Muscle layer of colon (tissue), 2 donors: ENCODE measurements around the gene PEX14.

ENCODE experiments used
- H3K27ac ChIP-seq: one replicate; pipeline ENCODE4 v1.7.0; 2013; ENCODE audit warnings: low read depth, mild to moderate bottlenecking, low read length, moderate library complexity
- H3K27me3 ChIP-seq, 2 donors: one replicate each; pipeline ENCODE4 v1.7.0; 2013; ENCODE audit warnings: low read length in 2 of 2, mild to moderate bottlenecking in 2 of 2; ENCODE audit not compliant: insufficient read depth in 2 of 2, control insufficient read depth in 1 of 2
- H3K36me3 ChIP-seq: one replicate; pipeline ENCODE4 v1.7.0; 2013; ENCODE audit warnings: mild to moderate bottlenecking, low read length; ENCODE audit not compliant: insufficient read depth
- H3K4me1 ChIP-seq: one replicate; pipeline ENCODE4 v1.7.0; 2013; ENCODE audit warnings: mild to moderate bottlenecking, low read length; ENCODE audit not compliant: insufficient read depth
- H3K4me3 ChIP-seq, 2 donors: one replicate each; pipeline ENCODE4 v1.7.0; 2013; ENCODE audit warnings: low read length in 2 of 2, low read depth in 1 of 2, mild to moderate bottlenecking in 1 of 2, moderate library complexity in 1 of 2
- H3K9ac ChIP-seq: one replicate; pipeline ENCODE4 v1.7.0; 2013; ENCODE audit warnings: low read length
- H3K9me3 ChIP-seq: one replicate; pipeline ENCODE4 v1.7.0; 2013; ENCODE audit warnings: mild to moderate bottlenecking, low read length
- donor health status: abdominal sarcoma.
- donor health status: Adenocarcinoma of cecum.

Gene PEX14

GRCh38 chr1:10634428-10635084, 159.8 kb downstream of the PEX14 start:
- no peaks in the 10 kb centered on the region for H3K9me3 ChIP-seq
- peaks cover 3% of the 10 kb centered on the region for H3K36me3 ChIP-seq
- peak overlapping the region; percentile 78 for H3K27ac ChIP-seq
- no peak overlapping the region for H3K9ac ChIP-seq
- H3K27me3 ChIP-seq, result no peaks in the 10 kb centered on the region
- peaks cover 39% of the 10 kb centered on the region for H3K4me1 ChIP-seq
- H3K4me3 ChIP-seq, result no peak overlapping the region

GRCh38 chr1:10635085-10635896, 160.5 kb downstream of the PEX14 start:
- Histone ChIP-seq H3K4me1 (peaks cover 38% of the 10 kb centered on the region), H3K4me3 (no peak overlapping the region), H3K27me3 (no peaks in the 10 kb centered on the region), H3K27ac (peak overlapping the region; percentile 78), H3K9me3 (no peaks in the 10 kb centered on the region), H3K36me3 (peaks cover 7% of the 10 kb centered on the region), H3K9ac (no peak overlapping the region)

GRCh38 chr1:10635992-10636391, 161.2 kb downstream of the PEX14 start:
- H3K36me3 ChIP-seq, result peaks cover 7% of the 10 kb centered on the region
- H3K4me1 ChIP-seq, result peaks cover 40% of the 10 kb centered on the region
- no peaks in the 10 kb centered on the region for H3K9me3 ChIP-seq
- H3K27me3 ChIP-seq, result no peaks in the 10 kb centered on the region
- H3K4me3 ChIP-seq, result no peak overlapping the region
- no peak overlapping the region for H3K9ac ChIP-seq
- peak overlapping the region; percentile 78 for H3K27ac ChIP-seq

- no peaks in the 10 kb centered on the region for H3K27me3 ChIP-seq
- H3K36me3 ChIP-seq, result peaks cover 10% of the 10 kb centered on the region
- no peak overlapping the region for H3K9ac ChIP-seq
- H3K9me3 ChIP-seq, result no peaks in the 10 kb centered on the region
- peaks cover 50% of the 10 kb centered on the region for H3K4me1 ChIP-seq
- peak overlapping the region; percentile 57 for H3K27ac ChIP-seq
- no peak overlapping the region for H3K4me3 ChIP-seq
Observed at GRCh38 chr1:10637400-10637799, 162.7 kb downstream of the PEX14 start.

GRCh38 chr1:10637834-10638558, 163.2 kb downstream of the PEX14 start:
- no peaks in the 10 kb centered on the region for H3K9me3 ChIP-seq
- peaks cover 51% of the 10 kb centered on the region for H3K4me1 ChIP-seq
- H3K9ac ChIP-seq, result no peak overlapping the region
- no peak overlapping the region for H3K4me3 ChIP-seq
- H3K36me3 ChIP-seq, result peaks cover 16% of the 10 kb centered on the region
- H3K27me3 ChIP-seq, result no peaks in the 10 kb centered on the region
- H3K27ac ChIP-seq, result peak overlapping the region; percentile 61

GRCh38 chr1:10638559-10639005, 163.8 kb downstream of the PEX14 start:
- Histone ChIP-seq H3K36me3 (peaks cover 22% of the 10 kb centered on the region), H3K27me3 (no peaks in the 10 kb centered on the region), H3K4me3 (no peak overlapping the region), H3K4me1 (peaks cover 51% of the 10 kb centered on the region), H3K9me3 (no peaks in the 10 kb centered on the region), H3K27ac (peak overlapping the region; percentile 61), H3K9ac (no peak overlapping the region)

GRCh38 chr1:10639011-10639774, 164.4 kb downstream of the PEX14 start:
- peaks cover 28% of the 10 kb centered on the region for H3K36me3 ChIP-seq
- no peaks in the 10 kb centered on the region for H3K27me3 ChIP-seq
- H3K4me1 ChIP-seq, result peaks cover 51% of the 10 kb centered on the region
- no peaks in the 10 kb centered on the region for H3K9me3 ChIP-seq
- no peak overlapping the region for H3K4me3 ChIP-seq
- no peak overlapping the region for H3K9ac ChIP-seq
- no peak overlapping the region for H3K27ac ChIP-seq

GRCh38 chr1:10639775-10640578, 165.2 kb downstream of the PEX14 start:
- no peak overlapping the region for H3K4me3 ChIP-seq
- H3K9me3 ChIP-seq, result no peaks in the 10 kb centered on the region
- H3K36me3 ChIP-seq, result peaks cover 35% of the 10 kb centered on the region
- no peaks in the 10 kb centered on the region for H3K27me3 ChIP-seq
- H3K9ac ChIP-seq, result no peak overlapping the region
- H3K27ac ChIP-seq, result peak overlapping the region; percentile 65
- peaks cover 45% of the 10 kb centered on the region for H3K4me1 ChIP-seq

- Histone ChIP-seq H3K27me3 (no peaks in the 10 kb centered on the region), H3K9ac (no peak overlapping the region), H3K36me3 (peaks cover 43% of the 10 kb centered on the region), H3K27ac (peak overlapping the region; percentile 65), H3K4me3 (no peak overlapping the region), H3K4me1 (peaks cover 36% of the 10 kb centered on the region), H3K9me3 (no peaks in the 10 kb centered on the region)
Observed at GRCh38 chr1:10640843-10641553, 166.2 kb downstream of the PEX14 start.

- Histone ChIP-seq H3K36me3 (peaks cover 47% of the 10 kb centered on the region), H3K27ac (peak overlapping the region; percentile 65), H3K9ac (no peak overlapping the region), H3K27me3 (no peaks in the 10 kb centered on the region), H3K4me1 (peaks cover 32% of the 10 kb centered on the region), H3K4me3 (no peak overlapping the region), H3K9me3 (no peaks in the 10 kb centered on the region)
Observed at GRCh38 chr1:10641976-10642375, 167.2 kb downstream of the PEX14 start.
